ENCODE measurements around the gene MSTO1. TPM values are rescaled to one million over a fixed set of nuclear protein-coding genes. Genes with fewer than 3 reads are reported as not detected.
"Not testable (repeated sequence)": the region's sequence is repeated elsewhere in the genome, so short reads cannot be mapped to it uniquely, and the experiment has no call there.

The MSTO1 gene
- polyA plus RNA-seq, 2 of the 4 experiments (the other 2 are of a cell fraction), result 28.3 to 43.5 TPM

GRCh38 chr1:155598842-155599331 lies 11.1 kb upstream of the MSTO1 start:
- FAIRE-seq (no peak), DNase-seq (ENCODE audit: low read depth in 1 of 2, low spot score in 1 of 2) (no peak), ATAC-seq (peak in 1 of 2 experiments; percentile 51; a peak in 3 of 6 replicates)
- ChIA-PET CTCF (interaction anchor here (0.6 to 10.2 kb wide), 5 partner anchors 28 to 995 kb away, joined by 3 to 104 read pairs (median 3); no protein-coding TSS in a partner anchor), POLR2A (no interaction called here)
- H3K9me3 ChIP-seq, result no peaks in the 10 kb centered on the region
- H3K4me1 ChIP-seq, result no peaks in the 10 kb centered on the region
- no peak overlapping the region for H3K4me2 ChIP-seq
- WGBS (ENCODE audit: missing lambda C conversion rate), result 62% methylated on average over 12 of the region's 12 CpGs
- no peak overlapping the region for H3K4me3 ChIP-seq
- H3K27ac ChIP-seq, result no peak overlapping the region
- TF ChIP-seq RARB (CRISPR knock-in tag; IDR thresholded peaks at IDR 0.05) (no peak), ESRRA (IDR thresholded peaks at IDR 0.05; ENCODE audit: borderline replicate concordance, low read length) (no peak), NR3C1 (IDR thresholded peaks at IDR 0.05) (no peak), GATA3 (IDR thresholded peaks at IDR 0.05; ENCODE audit: borderline replicate concordance) (no peak), EHF (CRISPR knock-in tag; IDR thresholded peaks at IDR 0.05) (no peak), POLR2A (IDR thresholded peaks at IDR 0.05; ENCODE audit: low read length) (no peak), E2F6 (IDR thresholded peaks at IDR 0.05; ENCODE audit: borderline replicate concordance, low read depth) (no peak), MAX (IDR thresholded peaks at IDR 0.05) (no peak), CBX2 (IDR thresholded peaks at IDR 0.05; ENCODE audit: borderline replicate concordance, low read depth) (no peak)

- FAIRE-seq; H3K27ac ChIP-seq; POLR2A ChIA-PET; ATAC-seq; H3K4me1 ChIP-seq; H3K4me3 ChIP-seq; DNase-seq (ENCODE audit: low read depth in 1 of 2, low spot score in 1 of 2); H3K4me2 ChIP-seq; H3K9me3 ChIP-seq: not testable (repeated sequence)
- CTCF ChIA-PET, result interaction anchor here (1.4 kb wide), 1 partner anchor 8 kb away, joined by 7 read pairs; no protein-coding TSS in a partner anchor
- 58% methylated on average over 12 of the region's 12 CpGs for WGBS (ENCODE audit: missing lambda C conversion rate)
These were observed 10.0 kb upstream of the MSTO1 start for GRCh38 chr1:155599828-155600572.

- no peak overlapping the region for H3K27ac ChIP-seq
- H3K4me3 ChIP-seq, result no peak overlapping the region
- FAIRE-seq (no peak), ATAC-seq (no peak), DNase-seq (ENCODE audit: low read depth in 1 of 2, low spot score in 1 of 2) (peak in 1 of 2 experiments; percentile 38)
- no peaks in the 10 kb centered on the region for H3K4me1 ChIP-seq
- CTCF ChIA-PET, result interaction anchor here (0.8 to 1.4 kb wide), 4 partner anchors 11 to 431 kb away, joined by 3 to 6 read pairs (median 4); no protein-coding TSS in a partner anchor
- TF ChIP-seq HEYL (CRISPR knock-in tag; IDR thresholded peaks at IDR 0.05) (no peak), EHF (CRISPR knock-in tag; IDR thresholded peaks at IDR 0.05) (no peak), ZC3H11A (IDR thresholded peaks at IDR 0.05) (no peak), MAFK (IDR thresholded peaks at IDR 0.05; ENCODE audit: partially characterized antibody) (no peak), EHMT2 (IDR thresholded peaks at IDR 0.05; ENCODE audit: low read depth) (no peak), CTCF (IDR thresholded peaks at IDR 0.05) (no peak), GATA3 (IDR thresholded peaks at IDR 0.05; ENCODE audit: borderline replicate concordance) (no peak), JUNB (IDR thresholded peaks at IDR 0.05) (no peak), ESRRA (IDR thresholded peaks at IDR 0.05; ENCODE audit: borderline replicate concordance, low read length) (no peak), RAD21 (conservative IDR thresholded peaks at IDR 0.05 in 1 of 2, IDR thresholded peaks at IDR 0.05 in 1 of 2) (no peak), CHD2 (IDR thresholded peaks at IDR 0.05; ENCODE audit: low read length, partially characterized antibody) (no peak)
- no peak overlapping the region for H3K4me2 ChIP-seq
- no peaks in the 10 kb centered on the region for H3K9me3 ChIP-seq
- WGBS (ENCODE audit: missing lambda C conversion rate), result 66% methylated on average over 7 of the region's 7 CpGs
- POLR2A ChIA-PET, result no interaction called here
These were observed 2.3 kb upstream of the MSTO1 start for GRCh38 chr1:155607708-155608107.
